HL-60/S4 (cell line): ENCODE measurements around the gene NPW.

ENCODE experiments used
- in situ Hi-C: fragments of 300-500 bp; cut with MboI; formaldehyde crosslinking; loops from 2 replicates; pipeline ENCODE4 v1.14.3; 2022; ENCODE audit warnings: low sequenced_read_pairs

The NPW gene

GRCh38 chr16:2045965-2046892, 26.6 kb downstream of the NPW start:
- in situ Hi-C loops = no loop called here

- in situ Hi-C loops = no loop called here
These were observed 27.3 kb downstream of the NPW start for GRCh38 chr16:2046893-2047329.

- in situ Hi-C loops = no loop called here
These were observed 27.9 kb downstream of the NPW start, which contains the start of the genes NTHL1 and TSC2 for GRCh38 chr16:2047330-2048115. NTHL1 (minus strand) TSS chr16:2047834; CDS start chr16:2047823, 11 bp downstream. TSC2 (plus strand) TSS chr16:2047985; CDS start chr16:2048616, 631 bp downstream.

- in situ Hi-C loops = no loop called here
These were observed 28.5 kb downstream of the NPW start for GRCh38 chr16:2048116-2048543.

- in situ Hi-C loops = no loop called here
These were observed 33.6 kb downstream of the NPW start for GRCh38 chr16:2053211-2053610.

- in situ Hi-C loops = no loop called here
These were observed 34.3 kb downstream of the NPW start for GRCh38 chr16:2053897-2054296.

GRCh38 chr16:2054543-2055245, 35.1 kb downstream of the NPW start:
- in situ Hi-C loops = no loop called here

GRCh38 chr16:2056077-2056476, 36.5 kb downstream of the NPW start:
- in situ Hi-C loops = no loop called here

- in situ Hi-C loops = no loop called here
These were observed 37.3 kb downstream of the NPW start for GRCh38 chr16:2056681-2057407.

- in situ Hi-C loops = no loop called here
These were observed 37.9 kb downstream of the NPW start for GRCh38 chr16:2057438-2057837.

- in situ Hi-C loops = no loop called here
These were observed 38.8 kb downstream of the NPW start for GRCh38 chr16:2058420-2058819.

GRCh38 chr16:2058872-2059271, 39.3 kb downstream of the NPW start:
- in situ Hi-C loops = no loop called here

- in situ Hi-C loops = no loop called here
These were observed 40.8 kb downstream of the NPW start for GRCh38 chr16:2060346-2060745.

GRCh38 chr16:2061023-2061422, 41.4 kb downstream of the NPW start:
- in situ Hi-C loops = no loop called here

- in situ Hi-C loops = no loop called here
These were observed 41.9 kb downstream of the NPW start for GRCh38 chr16:2061526-2061925.

GRCh38 chr16:2062801-2063200, 43.2 kb downstream of the NPW start:
- in situ Hi-C loops = no loop called here

GRCh38 chr16:2063861-2064260, 44.3 kb downstream of the NPW start:
- in situ Hi-C loops = no loop called here

GRCh38 chr16:2064368-2064945, 44.9 kb downstream of the NPW start:
- in situ Hi-C loops = no loop called here

GRCh38 chr16:2066139-2066538, 46.6 kb downstream of the NPW start:
- in situ Hi-C loops = no loop called here
